Occipital lobe (tissue), 2 donors: Measurements from ENCODE around the gene TLR1. TPM values are rescaled to one million over a fixed set of nuclear protein-coding genes. Genes with fewer than 3 reads are reported as not detected.

Source experiments
- small RNA-seq: library from RNA; depleted of rRNA; stranded (forward); fragments of <200 nt; gene quantifications from one replicate; pipeline ENCODE3, GENCODE V24; 2014
- total RNA-seq: library from RNA; depleted of rRNA; stranded (reverse); fragments of >200 nt; gene quantifications from one replicate; pipeline ENCODE4 v1.2.3, GENCODE V29; 2014

TLR1 gene
- total RNA-seq, 1 donor from 2014 or later = 10.5 TPM

Small RNA genes lying within 50 kb of the gene (small RNA-seq; reads per million reads assigned to genes)
- gene RNA5SP158 = not detected

Other genes starting within 250 kb of the TLR1 start
- 23.4 TPM for gene KLF3, start 140.6 kb downstream of the TLR1 start, total RNA-seq
- 2.5 TPM for gene TLR10, start 21.8 kb downstream of the TLR1 start, total RNA-seq
- gene TLR6, start 52.0 kb upstream of the TLR1 start, total RNA-seq = 1.9 TPM
- gene FAM114A1, start 63.0 kb upstream of the TLR1 start, total RNA-seq = 10.9 TPM
- gene TMEM156, start 227.6 kb upstream of the TLR1 start, total RNA-seq = 0.31 TPM